Mucosa of stomach (tissue), 1 donor: Measurements from ENCODE around the gene VPS37D.
"Not testable (repeated sequence)": the region's sequence is repeated elsewhere in the genome, so short reads cannot be mapped to it uniquely, and the experiment has no call there.

ENCODE experiments used
- H3K27me3 ChIP-seq: one replicate; pipeline ENCODE4 v1.7.0; 2013; ENCODE audit warnings: mild to moderate bottlenecking, low read length; ENCODE audit not compliant: control insufficient read depth, insufficient read depth
- H3K36me3 ChIP-seq: one replicate; pipeline ENCODE4 v1.7.0; 2013; ENCODE audit warnings: low read length; ENCODE audit not compliant: control insufficient read depth, insufficient read depth
- H3K4me1 ChIP-seq: one replicate; pipeline ENCODE4 v1.7.0; 2013; ENCODE audit warnings: mild to moderate bottlenecking, low read length; ENCODE audit not compliant: control insufficient read depth, insufficient read depth
- H3K4me3 ChIP-seq: one replicate; pipeline ENCODE4 v1.7.0; 2013; ENCODE audit warnings: low read length
- H3K9ac ChIP-seq: one replicate; pipeline ENCODE4 v1.7.0; 2013; ENCODE audit warnings: mild to moderate bottlenecking, low read length, moderate library complexity
- H3K9me3 ChIP-seq: one replicate; pipeline ENCODE4 v1.7.0; 2013; ENCODE audit warnings: mild to moderate bottlenecking, low read length, moderate library complexity; ENCODE audit not compliant: control insufficient read depth
- donor health status: Pancreatic carcinoma.

The VPS37D gene

GRCh38 chr7:73717991-73718405, 50.4 kb downstream of the VPS37D start:
- H3K4me1 ChIP-seq = peaks cover 54% of the 10 kb centered on the region
- no peaks in the 10 kb centered on the region for H3K36me3 ChIP-seq
- H3K27me3 ChIP-seq = no peaks in the 10 kb centered on the region
- H3K9me3 ChIP-seq = no peaks in the 10 kb centered on the region
- H3K4me3 ChIP-seq = no peak overlapping the region
- peak overlapping the region; percentile 82 for H3K9ac ChIP-seq

DNA sequence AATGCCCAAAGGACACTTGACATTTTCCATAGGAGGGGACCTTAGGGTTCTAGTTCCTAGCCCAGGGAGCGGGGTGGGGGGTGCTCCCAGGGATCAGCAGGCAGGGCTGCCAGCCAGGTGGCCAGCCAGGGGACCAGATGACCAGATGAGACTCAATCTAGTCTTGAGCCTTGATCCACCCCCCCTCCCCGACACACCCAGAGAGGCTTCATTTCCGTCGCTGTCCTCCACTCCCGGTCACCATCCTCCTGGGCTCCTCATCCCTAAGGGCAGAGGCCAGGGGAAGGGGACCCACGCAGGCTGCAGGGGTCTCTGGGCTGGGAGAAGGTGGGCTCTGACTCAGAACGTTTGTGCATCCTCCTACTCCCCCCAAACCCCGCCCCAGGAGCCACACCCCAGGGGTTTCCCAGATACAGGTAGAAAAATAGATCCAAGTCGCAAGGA, 50.8 kb downstream of the VPS37D start:
- H3K4me3 ChIP-seq = peak overlapping the region; percentile 63
- H3K4me1 ChIP-seq = peaks cover 54% of the 10 kb centered on the region
- H3K27me3 ChIP-seq = no peaks in the 10 kb centered on the region
- no peaks in the 10 kb centered on the region for H3K36me3 ChIP-seq
- no peaks in the 10 kb centered on the region for H3K9me3 ChIP-seq
- peak overlapping the region; percentile 82 for H3K9ac ChIP-seq

- H3K27me3 ChIP-seq = no peaks in the 10 kb centered on the region
- H3K9me3 ChIP-seq = no peaks in the 10 kb centered on the region
- peak within 1 kb of the TSS; percentile 63 for H3K4me3 ChIP-seq
- no peaks in the 10 kb centered on the region for H3K36me3 ChIP-seq
- peak within 1 kb of the TSS; percentile 82 for H3K9ac ChIP-seq
- H3K4me1 ChIP-seq = peaks cover 54% of the 10 kb centered on the region
Measured at GRCh38 chr7:73718905-73719805, 51.5 kb downstream of the VPS37D start, which contains the start of gene STX1A. Gene STX1A (minus strand): TSS chr7:73719669. CDS start chr7:73719631, 38 bp downstream.

DNA sequence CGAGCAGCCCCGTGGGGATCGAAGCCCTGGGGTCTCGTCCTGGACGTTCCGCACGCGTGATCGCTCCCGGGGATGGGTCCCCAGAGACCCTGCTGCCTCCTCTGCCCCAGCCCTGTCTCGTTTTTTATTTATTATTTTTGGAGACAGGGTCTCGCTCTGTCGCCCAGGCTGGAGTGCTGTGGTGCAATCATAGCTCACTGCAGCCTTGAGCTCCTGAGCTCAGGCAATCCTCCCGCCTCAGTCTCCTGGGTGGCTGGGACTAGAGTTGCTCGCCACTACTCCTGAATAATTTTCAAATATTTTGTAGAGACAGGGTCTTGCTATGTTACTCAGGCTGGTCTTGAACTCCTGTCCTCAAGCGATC, 52.2 kb downstream of the VPS37D start:
- Histone ChIP-seq H3K4me1 (peaks cover 51% of the 10 kb centered on the region), H3K4me3 (no peak overlapping the region), H3K36me3 (no peaks in the 10 kb centered on the region), H3K9me3 (no peaks in the 10 kb centered on the region), H3K27me3 (no peaks in the 10 kb centered on the region), H3K9ac (peak overlapping the region; percentile 28)

DNA sequence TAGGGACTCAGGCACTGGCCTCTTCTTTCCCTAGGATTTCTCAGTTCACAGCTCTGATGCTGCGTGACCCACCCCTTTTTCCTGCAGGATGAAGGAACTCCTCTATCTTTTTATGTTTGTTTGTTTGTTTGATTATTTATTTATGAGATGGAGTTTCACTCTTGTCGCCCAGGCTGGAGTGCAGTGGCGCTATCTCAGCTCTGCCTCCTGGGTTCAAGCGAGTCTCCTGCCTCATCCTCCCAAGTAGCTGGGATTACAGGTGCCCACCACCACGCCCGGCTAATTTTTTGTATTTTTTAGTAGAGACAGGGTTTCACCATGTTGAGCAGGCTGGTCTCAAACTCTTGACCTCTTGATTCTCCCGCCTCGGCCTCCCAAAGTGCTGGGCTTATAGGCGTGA, 52.8 kb downstream of the VPS37D start:
- H3K9ac ChIP-seq, H3K9me3 ChIP-seq, H3K27me3 ChIP-seq, H3K36me3 ChIP-seq, H3K4me3 ChIP-seq: not testable (repeated sequence)
- peaks cover 47% of the 10 kb centered on the region for H3K4me1 ChIP-seq

DNA sequence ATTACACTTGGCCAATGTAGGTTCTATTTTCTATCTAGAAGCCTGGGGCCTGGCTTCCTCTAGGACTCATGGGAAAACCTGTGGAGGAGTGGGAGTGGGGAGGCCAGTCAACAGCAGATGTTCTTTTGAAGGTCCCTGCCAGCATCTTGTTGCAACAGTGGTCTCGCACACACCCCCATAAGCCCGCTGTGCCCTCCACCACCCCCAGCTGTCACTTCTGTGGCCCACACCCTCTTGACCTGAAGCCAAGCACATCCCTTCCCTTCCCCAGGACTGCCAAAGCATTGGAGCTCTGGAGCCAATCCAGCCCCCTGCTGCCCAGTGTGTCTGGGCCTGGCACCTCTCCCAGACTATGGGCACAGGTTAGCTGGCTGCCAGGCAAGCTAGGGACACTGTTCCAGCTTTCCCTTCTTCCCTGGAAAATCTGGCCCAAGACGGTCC, 53.8 kb downstream of the VPS37D start:
- H3K36me3 ChIP-seq = no peaks in the 10 kb centered on the region
- H3K27me3 ChIP-seq = no peaks in the 10 kb centered on the region
- no peak overlapping the region for H3K9ac ChIP-seq
- H3K4me3 ChIP-seq = no peak overlapping the region
- H3K9me3 ChIP-seq = no peaks in the 10 kb centered on the region
- H3K4me1 ChIP-seq = peaks cover 37% of the 10 kb centered on the region
